PFSK-1 (cell line): ENCODE data around the gene HOXC11.

Experiments
- FOXP2 ChIP-seq: optimal IDR thresholded peaks from 2 replicates; pipeline ENCODE3; 2011; ENCODE audit warnings: borderline replicate concordance, control low read depth, inconsistent platforms; ENCODE audit not compliant: insufficient read depth; ENCODE audit errors: extremely low read length, extremely low read depth
- POLR2AphosphoS5 ChIP-seq: IDR thresholded peaks from 2 replicates; pipeline ENCODE4 v1.6.1; 2012; ENCODE audit warnings: low read depth, mild to moderate bottlenecking, control low read depth, low read length, moderate library complexity
- REST ChIP-seq, 2 experiments: IDR thresholded peaks; 2 replicates each; pipeline versions ENCODE4 v1.6.1 to v1.8.0; 2011 to 2012; ENCODE audit warnings: low read depth in 2 of 2, low read length in 2 of 2, control low read depth in 1 of 2, inconsistent platforms in 1 of 2, mild to moderate bottlenecking in 1 of 2, moderate library complexity in 1 of 2; ENCODE audit not compliant: insufficient read depth in 1 of 2
- SIN3A ChIP-seq: IDR thresholded peaks from 2 replicates; pipeline ENCODE4 v1.6.1; 2012; ENCODE audit warnings: mild to moderate bottlenecking, low read length, moderate library complexity, borderline replicate concordance; ENCODE audit not compliant: insufficient read depth
- TAF1 ChIP-seq: IDR thresholded peaks from 2 replicates; pipeline ENCODE4 v1.6.1; 2012; ENCODE audit warnings: low read length, control low read depth, borderline replicate concordance; ENCODE audit not compliant: insufficient read depth

HOXC11 gene

GRCh38 chr12:54016478-54016964 lies 43.6 kb downstream of the HOXC11 start:
- no peak for TF ChIP-seq FOXP2
- TF ChIP-seq POLR2AphosphoS5, result no peak
- no peak for TF ChIP-seq TAF1
- TF ChIP-seq REST (IDR thresholded peaks at IDR 0.05; ENCODE audit: insufficient read depth in 1 of 2, low read depth in 2 of 2, low read length in 2 of 2), result no peak
- TF ChIP-seq SIN3A, result no peak

- TF ChIP-seq TAF1 (no peak), SIN3A (no peak), FOXP2 (no peak), REST (IDR thresholded peaks at IDR 0.05; ENCODE audit: insufficient read depth in 1 of 2, low read depth in 2 of 2, low read length in 2 of 2) (no peak), POLR2AphosphoS5 (no peak)
Observed at GRCh38 chr12:54017027-54017788, 44.3 kb downstream of the HOXC11 start.

- TF ChIP-seq REST (IDR thresholded peaks at IDR 0.05; ENCODE audit: insufficient read depth in 1 of 2, low read depth in 2 of 2, low read length in 2 of 2) (no peak), SIN3A (no peak), POLR2AphosphoS5 (peak; percentile 48; the same call in 1 of the 2 replicates), FOXP2 (peak; percentile 69), TAF1 (no peak)
Observed at GRCh38 chr12:54017878-54018467, 45.0 kb downstream of the HOXC11 start.

GRCh38 chr12:54018468-54018984 lies 45.6 kb downstream of the HOXC11 start:
- TF ChIP-seq SIN3A (no peak), REST (IDR thresholded peaks at IDR 0.05; ENCODE audit: insufficient read depth in 1 of 2, low read depth in 2 of 2, low read length in 2 of 2) (no peak), FOXP2 (no peak), POLR2AphosphoS5 (no peak), TAF1 (no peak)
